ENCODE results near the gene RAPH1.

- TF ChIP-seq EZH2 (IDR thresholded peaks at IDR 0.05; ENCODE audit: insufficient read depth, poor library complexity, severe bottlenecking) (no peak), EZH2phosphoT487 (IDR thresholded peaks at IDR 0.05; ENCODE audit: insufficient read depth, low read depth) (no peak)
These were observed 158.9 kb downstream of the RAPH1 start for GRCh38 chr2:203376173-203376572.

Measured in GM23248 (cell line).